ENCODE measurements around the gene KCNIP4. TPM values are rescaled to one million over a fixed set of nuclear protein-coding genes. Genes with fewer than 3 reads are reported as not detected.

KCNIP4 gene
- total and polyA plus RNA-seq, 2 experiments from 2014 or later: 0.14 to 0.63 TPM

GRCh38 chr4:21242163-21242562 lies 706.4 kb downstream of the KCNIP4 start (continued):
- TF ChIP-seq ZNF462 (CRISPR knock-in tag; IDR thresholded peaks at IDR 0.05): no peak

GRCh38 chr4:21226637-21227538 lies 721.7 kb downstream of the KCNIP4 start:
- Mint-ChIP-seq H3K4me1 (peaks cover 4% of the 10 kb centered on the region; the same call in 1 of the 3 replicates), H3K9me3 (peaks cover 10% of the 10 kb centered on the region; the same call in 2 of the 3 replicates), H3K27ac (no peak overlapping the region), H3K4me3 (no peak overlapping the region), H3K36me3 (ENCODE audit: low read depth) (peaks cover 4% of the 10 kb centered on the region; the same call in 2 of the 3 replicates), H3K27me3 (ENCODE audit: insufficient read depth, low read depth, poor library complexity) (no peaks in the 10 kb centered on the region)
- no peak for DNase-seq (ENCODE audit: low spot score)
- H3K79me2 ChIP-seq (replicated peaks; ENCODE audit: insufficient read depth): no peaks in the 10 kb centered on the region
- ATAC-seq: no peak
- no peak overlapping the region for H3K4me2 ChIP-seq
- no peaks in the 10 kb centered on the region for H4K20me1 ChIP-seq (replicated peaks; ENCODE audit: insufficient read depth)
- H3F3A ChIP-seq (replicated peaks; ENCODE audit: low read depth): no peaks in the 10 kb centered on the region
- H3K4me1 ChIP-seq (ENCODE audit: insufficient read depth): no peaks in the 10 kb centered on the region
- H3K27me3 ChIP-seq (ENCODE audit: insufficient read depth): no peaks in the 10 kb centered on the region
- H3K27ac ChIP-seq (ENCODE audit: low read depth): no peak overlapping the region
- no peaks in the 10 kb centered on the region for H3K36me3 ChIP-seq (ENCODE audit: insufficient read depth)
- 0 out of 2 replicates have a peak, but pooled peaks cover 4% of the 10 kb centered on the region for H3K9me2 ChIP-seq (ENCODE audit: insufficient read depth)
- no peak overlapping the region; the same call in 1 of the 2 replicates for H2AFZ ChIP-seq
- no peak overlapping the region for H3K4me3 ChIP-seq
- no peak for TF ChIP-seq STAT1 (IDR thresholded peaks at IDR 0.05; ENCODE audit: unreplicated experiment)
- TF ChIP-seq POLR2AphosphoS5 (IDR thresholded peaks at IDR 0.05; ENCODE audit: low read depth): no peak
- no peak for TF ChIP-seq EZH2phosphoT487 (IDR thresholded peaks at IDR 0.05; ENCODE audit: unreplicated experiment)
- TF ChIP-seq REST (IDR thresholded peaks at IDR 0.05; ENCODE audit: unreplicated experiment): no peak
- no peak for TF ChIP-seq JUNB (IDR thresholded peaks at IDR 0.05; ENCODE audit: unreplicated experiment)
- no peak for TF ChIP-seq NANOG (IDR thresholded peaks at IDR 0.05; ENCODE audit: borderline replicate concordance)
- TF ChIP-seq CREB1 (CRISPR knock-in tag; IDR thresholded peaks at IDR 0.05; ENCODE audit: low read depth): no peak
- no peak for TF ChIP-seq CTCF (conservative IDR thresholded peaks at IDR 0.05; ENCODE audit: low read depth in 2 of 2)
- no peak for TF ChIP-seq EZH2 (IDR thresholded peaks at IDR 0.05; ENCODE audit: low read depth, unreplicated experiment)
- no peak for TF ChIP-seq ZNF331 (CRISPR knock-in tag; IDR thresholded peaks at IDR 0.05; ENCODE audit: low read depth)
- TF ChIP-seq ZNF114 (CRISPR knock-in tag; IDR thresholded peaks at IDR 0.05): no peak
